NCI-H82 treated with DMSO at 0.1 percent for 48 hours (cell line): ENCODE results near the gene KDM7A.

Experiments
- DNase-seq: peaks from one replicate; lab custom pipeline; 2025; ENCODE audit not compliant: unreplicated experiment; lab: John Stamatoyannopoulos, UW

Gene KDM7A

DNA sequence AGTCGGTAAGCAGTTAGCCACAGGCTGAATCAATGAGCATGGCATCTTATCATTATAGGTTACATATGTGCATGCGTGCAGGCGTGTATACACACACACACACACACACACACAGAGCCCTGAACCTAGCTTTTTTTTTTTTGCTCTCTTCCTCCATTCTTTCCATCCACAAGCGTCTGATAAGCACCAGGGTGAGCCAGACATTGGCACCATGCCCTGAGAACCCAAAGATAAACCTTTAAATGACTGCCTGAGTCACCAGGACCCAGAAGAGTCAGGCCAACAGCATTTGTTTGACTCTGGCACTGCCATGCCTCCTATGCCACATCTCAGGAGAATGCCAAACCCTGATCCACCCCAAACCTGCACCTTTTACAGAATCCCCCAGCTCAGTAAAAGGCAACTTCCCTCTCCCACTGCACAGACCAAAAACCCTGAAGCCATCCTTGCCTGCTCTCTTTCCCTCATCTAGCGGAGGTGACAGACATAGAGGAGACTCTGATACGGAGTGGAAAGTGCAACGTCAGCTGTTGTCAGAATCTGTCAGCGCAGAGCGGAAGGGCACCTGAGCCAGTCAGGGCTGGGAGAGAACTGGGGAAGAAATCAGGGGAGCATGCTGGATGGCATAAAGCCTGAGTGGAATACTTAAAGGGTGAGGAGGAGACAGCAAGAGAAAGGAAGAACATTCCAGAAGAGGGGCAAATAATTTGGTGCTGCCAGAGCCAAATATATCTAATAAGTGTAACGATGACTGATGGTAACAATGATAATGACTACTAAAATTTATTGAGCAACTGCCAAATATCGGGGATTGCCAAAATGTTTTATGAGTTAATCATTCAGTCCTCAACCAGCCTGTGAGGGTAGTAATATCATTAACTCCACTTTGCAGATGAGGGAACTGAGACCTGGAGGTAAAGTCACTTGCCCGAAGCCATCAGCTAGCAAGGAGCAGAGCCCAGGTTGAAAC, 117.2 kb downstream of the KDM7A start:
- DNase-seq = no peak

DNA sequence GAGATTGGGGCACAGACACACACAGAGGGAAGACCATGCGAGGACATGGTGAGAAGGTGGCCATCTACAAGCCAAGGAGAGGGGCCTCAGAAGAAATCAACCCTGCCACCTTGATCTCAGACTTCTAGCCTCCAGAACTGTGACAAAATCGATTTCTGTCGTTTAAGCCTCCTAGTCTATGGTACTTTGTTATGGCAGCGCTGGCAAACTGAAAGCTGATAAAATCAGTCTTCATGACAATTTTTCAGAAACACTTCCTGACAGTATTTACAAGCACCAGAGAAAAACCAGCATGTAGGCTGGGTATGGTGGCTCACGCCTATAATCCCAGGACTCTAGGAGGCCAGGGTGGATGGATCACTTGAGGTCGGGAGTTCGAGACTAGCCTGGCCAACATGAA, 118.3 kb downstream of the KDM7A start:
- DNase-seq = no peak

DNA sequence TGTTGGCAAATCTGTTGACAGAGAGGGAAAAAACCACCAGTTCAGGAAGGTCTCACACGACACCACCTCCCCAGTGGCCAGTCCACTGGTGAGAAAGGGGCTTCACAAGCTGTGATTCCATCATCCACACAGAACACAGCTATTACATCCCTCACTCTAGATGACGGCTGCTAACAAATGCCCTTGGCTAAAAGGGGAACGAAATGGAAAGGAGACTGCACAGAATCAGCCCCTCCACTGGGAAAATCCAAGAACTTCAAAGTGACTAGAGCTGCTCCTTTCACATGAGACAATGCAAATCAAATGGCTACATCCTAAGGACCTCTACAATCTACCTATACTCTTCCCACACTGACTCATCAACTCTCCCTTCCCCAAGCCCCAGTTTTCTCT, 119.6 kb downstream of the KDM7A start:
- DNase-seq = no peak

DNA sequence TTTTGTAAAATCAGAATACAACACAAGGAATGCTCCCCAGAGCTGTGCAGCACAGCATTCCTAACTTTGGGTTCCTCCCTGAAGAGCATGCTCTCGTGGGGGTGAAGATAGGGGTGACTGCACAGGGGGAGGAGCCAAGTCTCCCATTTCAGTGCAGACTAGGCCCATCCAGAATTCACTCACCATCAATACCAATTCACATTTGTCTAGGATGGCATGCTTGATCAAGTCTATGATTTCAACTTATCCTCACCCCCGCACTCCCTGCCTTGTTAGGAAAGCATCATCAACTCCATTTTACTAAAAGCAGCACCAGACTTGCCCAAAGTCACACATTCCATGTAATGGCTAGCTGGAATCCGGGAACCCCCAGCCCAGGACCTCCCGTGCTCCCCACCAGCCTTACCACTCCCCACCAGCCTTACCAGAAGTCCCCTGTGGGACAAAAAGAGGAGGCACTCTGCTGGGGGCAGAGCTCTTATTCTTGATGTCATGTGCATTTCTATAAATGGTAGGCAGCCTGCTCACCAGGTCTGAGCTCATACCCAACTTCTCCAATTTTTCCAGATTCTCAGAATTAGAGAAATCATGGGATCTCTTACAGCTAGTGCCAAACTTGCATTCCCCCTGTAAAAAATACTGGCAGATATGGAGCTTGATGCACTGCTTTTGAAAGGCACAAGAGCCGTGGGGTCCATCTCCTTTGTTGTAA, 120.2 kb downstream of the KDM7A start:
- DNase-seq = no peak

DNA sequence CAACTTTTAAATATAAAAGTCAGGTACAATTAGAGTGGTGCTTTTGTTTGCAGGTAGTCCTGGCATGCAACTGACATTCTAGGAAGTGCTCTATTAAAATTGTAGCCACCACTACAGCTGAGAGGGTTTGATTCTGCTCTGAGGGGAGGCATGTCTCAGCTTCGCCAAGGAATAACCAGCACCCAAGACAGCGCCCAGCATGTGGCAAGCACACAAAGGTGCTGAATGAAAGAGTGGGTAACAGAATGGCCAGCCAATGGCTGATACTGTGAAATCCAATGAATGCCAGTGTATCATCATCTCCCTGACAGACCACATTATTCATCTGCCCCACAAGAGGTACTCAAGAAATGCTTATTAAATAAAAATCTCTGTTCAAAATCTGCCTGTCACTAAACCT, 121.0 kb downstream of the KDM7A start:
- DNase-seq = no peak

DNA sequence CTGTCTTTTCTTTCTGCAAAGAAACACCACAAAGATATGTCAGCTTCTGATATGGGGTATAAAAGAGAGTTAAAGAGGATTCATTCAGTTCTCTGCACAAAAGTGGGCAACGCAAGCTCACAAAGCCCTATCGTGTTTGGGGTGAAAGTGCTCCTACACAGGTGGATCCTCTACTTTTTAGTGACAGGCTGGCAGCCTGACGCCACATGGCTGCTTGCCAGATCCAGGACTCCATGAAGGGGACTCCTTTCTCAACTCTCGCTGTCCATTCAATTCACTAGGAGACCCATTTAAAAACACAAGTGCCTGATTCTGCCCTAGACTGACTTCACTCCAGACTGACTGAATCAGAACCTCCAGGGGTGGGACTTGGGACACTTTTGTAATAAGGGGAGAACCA, 122.0 kb downstream of the KDM7A start:
- no peak for DNase-seq

DNA sequence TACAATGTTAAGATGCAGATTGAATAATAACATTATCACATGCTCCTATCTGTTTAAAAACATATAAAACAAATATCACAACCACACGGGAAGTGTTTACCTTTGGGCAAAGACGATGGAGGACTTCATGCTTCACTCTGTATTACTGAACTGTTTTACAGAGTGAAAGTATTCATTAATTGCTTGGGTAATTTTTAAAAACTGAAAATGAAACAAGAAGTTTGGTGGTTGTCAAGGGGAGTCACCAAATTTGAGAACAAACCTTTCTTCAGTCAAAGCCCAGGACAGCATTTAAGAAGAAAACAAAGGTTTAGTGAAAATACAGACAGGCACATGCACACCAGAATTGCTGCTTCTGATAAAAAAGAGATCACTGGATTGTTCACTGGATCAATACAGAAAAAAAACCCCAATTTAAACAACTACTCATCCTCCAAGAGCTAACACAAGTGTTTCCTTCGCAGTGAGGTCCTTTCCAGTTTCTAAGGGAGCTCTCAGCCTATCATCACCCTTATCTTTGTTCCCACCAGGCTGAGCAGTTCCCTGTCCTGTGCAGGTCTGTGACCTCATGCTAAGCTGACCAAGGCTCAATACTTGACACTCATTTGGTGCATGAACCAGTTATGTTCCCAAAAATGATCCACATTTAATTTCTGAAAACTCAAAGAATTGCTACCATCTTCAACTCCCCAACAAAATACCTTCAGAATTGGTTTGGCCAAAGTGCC, 122.8 kb downstream of the KDM7A start:
- no peak for DNase-seq

DNA sequence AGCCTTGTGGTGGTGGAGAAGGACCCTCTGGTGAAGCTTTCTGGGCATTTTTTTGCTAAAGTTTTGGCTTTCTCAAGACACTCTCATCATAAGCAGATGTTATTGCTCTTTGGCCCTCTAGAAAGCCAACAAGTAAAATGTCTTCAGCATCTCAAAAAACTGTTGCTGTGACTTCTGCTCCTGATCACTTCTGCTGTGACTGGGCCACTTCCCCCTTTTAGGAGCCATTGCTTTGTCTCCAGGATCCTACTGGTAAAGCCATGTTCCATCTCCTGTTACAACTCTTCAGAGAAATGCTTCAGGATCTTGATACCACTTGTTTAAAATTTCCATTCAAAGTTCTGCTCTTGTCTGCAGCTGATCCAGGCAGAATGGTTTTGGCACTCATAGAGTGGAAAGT, 125.0 kb downstream of the KDM7A start:
- DNase-seq = no peak

DNA sequence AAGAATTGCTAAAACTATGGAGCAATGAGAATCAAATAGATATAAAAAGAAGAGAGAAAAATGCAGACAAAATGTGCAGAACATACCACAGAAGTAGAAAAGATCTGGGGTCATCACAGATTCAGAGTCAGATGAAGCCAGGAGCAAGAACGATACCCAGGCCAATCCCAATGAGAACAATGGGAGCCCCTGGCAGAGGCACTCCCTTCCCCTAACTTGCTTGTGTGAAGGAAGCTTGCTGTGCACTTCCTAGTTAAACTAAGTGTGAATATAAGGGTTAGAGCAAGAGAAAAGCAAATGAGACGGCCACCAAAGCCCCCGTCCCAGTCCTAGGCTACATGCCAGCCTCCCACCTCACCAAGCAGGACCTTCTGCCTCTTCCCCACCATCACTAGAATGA, 126.7 kb downstream of the KDM7A start:
- DNase-seq = no peak

DNA sequence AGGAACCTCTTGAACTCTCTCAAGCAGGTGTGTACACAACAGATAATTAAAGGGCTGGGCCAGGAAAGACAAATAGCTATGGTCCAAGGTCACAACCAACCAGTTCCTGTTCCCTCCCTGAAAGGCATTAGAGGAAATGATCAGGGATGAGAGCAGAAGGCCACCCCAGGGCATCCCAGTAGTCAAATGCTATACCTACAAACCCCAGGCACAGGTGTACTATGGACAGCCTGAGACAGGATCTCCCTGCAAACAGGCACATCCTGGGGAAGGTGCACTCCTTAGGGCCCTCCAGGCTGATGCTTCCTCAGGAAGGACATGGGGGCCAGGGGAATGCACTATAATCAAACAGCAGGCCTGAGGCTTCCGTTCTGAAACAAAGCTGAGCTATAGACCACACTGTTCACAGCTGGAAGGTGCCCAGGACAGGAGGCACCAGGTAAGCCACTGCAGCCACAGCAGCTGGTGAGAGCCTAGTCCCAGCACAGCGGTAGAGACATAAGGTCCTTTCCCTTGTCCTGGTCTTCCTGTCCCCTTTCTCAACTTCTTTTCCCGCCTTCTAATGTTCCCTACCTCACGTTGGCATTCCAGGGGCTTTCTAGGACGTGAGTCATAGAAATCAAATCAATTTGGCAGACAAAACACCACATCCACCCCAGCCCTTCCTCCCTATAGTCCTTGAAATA, 127.3 kb downstream of the KDM7A start:
- DNase-seq = no peak

DNA sequence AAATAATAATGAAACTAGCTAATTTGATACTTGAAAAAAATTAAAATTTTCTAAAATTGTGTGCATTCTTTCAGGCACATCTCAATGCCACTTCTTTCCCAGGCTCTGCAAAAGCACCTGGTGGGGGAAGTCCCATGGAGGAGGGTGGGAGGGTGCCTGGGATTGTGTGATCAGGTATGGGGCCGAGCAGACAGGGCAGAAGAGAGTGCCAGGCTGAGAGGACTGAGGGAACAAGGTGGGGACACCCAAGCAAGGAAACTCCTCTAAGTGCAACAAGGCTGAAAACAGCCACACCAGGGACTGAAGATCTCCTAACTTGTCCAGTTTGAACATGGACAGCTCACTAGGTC, 127.8 kb downstream of the KDM7A start:
- no peak for DNase-seq

DNA sequence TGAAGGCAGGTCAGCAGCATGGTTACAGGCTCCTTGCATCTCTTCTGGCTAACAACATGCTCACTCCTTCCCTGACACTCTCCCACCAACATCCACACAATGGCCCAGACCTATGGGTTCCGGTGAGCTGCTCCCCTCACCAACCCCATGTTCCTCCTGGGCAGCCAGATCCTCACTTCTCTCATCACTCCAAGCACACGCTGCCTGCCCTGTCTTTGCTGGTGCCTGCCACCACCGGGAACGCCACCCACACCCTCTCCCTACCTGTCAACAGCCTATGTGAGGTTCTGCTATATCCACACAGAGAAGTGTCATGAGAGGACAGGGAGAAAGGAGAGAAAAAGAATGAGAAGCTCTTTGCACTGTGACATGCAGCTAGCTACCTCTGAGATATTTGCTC, 128.6 kb downstream of the KDM7A start:
- no peak for DNase-seq

DNA sequence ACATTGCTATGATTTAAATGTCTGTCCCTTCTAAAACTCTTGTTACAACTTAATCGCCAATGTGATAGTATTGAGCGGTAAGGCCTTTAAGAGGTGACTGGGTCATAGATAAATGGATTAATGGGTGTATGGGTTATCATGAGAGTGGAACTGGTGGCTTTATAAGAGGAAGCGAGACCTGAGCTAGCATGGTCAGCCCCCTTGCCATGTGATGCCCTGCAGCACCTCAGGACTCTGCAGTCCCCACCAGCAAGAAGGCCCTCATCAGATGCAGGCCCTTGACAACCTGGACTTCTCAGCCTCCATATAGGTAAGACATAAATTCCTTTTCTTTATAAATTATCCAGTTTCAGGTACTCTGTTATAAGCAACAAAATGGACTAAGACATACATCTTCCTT, 129.6 kb downstream of the KDM7A start:
- DNase-seq = no peak

DNA sequence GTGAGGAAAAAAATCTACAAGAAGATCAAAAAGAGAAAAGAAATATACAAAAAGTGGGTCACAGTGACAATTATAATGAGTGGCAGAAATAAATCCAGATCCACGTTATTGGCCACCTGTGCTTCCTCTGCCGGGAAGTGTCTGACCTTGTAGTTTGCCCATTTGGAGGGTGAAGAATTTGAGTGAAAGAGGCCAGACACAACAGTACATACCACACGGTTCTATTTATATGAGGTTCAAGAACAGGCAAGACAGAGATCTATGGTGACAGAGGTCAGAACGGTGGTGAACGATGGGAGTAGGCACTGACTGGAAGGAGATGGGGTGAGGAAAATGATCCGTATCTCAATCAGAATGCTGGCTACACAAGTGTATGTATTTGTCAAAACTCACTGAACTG, 131.1 kb downstream of the KDM7A start:
- no peak for DNase-seq

DNA sequence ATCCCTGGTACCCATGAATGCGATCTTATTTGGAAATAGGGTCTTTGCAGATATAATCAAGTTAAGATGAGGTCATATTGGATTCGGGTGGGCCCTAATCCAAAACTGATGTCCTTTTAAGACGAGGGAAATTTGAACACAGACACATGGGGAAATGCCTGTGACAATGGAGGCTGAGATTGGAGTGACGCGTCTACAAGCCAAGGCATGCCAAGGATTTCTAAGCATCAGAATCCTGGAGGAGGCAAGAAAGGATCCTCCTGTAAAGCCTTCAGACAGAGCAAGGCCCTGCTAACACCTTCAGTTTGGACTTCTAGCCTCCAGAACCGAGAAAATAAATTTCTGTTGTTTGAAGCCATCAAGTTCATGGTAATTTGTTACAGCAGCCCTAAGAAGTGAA, 132.5 kb downstream of the KDM7A start:
- DNase-seq = no peak

DNA sequence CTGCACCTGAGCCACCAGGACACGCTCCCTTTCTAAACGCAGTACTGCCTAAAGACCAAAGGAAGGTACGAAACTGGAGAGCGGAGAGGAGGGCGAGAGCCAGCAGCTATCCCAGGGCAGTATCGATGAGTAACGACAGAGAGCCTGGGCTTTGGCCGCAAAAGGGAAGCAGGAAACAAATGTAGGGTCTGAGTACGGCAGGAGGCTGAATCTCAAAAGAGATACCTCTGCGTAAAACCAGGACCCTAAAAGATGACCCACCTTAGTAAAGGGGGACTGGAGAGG, 134.5 kb downstream of the KDM7A start:
- DNase-seq = no peak

DNA sequence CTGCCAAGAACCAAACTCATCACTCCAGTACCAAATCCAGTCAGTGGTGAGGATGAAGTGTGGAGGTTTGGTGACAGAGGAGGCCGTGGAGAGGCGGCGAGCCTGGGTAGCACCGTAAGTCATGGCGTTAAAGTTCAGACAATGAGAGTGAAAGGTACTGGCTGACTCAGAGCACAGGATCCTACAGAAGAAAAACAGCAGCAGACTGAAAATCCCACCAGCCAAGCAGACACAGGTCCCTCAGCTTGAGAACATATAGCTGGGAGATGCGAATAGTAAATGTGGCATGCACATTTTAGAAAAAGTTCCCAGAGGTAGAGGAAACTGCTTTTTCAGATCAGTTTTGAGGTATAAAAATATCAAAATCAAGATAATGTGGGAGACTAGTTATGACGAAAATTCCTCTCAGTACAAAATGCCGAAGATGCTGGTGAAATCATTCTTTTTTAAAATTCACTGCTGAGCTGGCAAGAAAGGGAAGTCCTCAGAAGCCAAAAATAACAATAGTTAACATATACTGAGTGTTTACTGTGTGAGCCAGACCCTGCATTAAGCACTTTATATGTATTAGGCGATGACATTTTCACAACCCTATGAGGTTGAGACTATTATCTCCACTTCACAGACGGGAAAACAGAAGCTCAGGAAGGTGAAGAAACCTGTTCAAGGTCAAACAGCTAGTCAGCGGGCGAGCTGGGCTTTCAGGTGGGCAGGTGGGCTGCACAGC, 135.0 kb downstream of the KDM7A start:
- no peak for DNase-seq

DNA sequence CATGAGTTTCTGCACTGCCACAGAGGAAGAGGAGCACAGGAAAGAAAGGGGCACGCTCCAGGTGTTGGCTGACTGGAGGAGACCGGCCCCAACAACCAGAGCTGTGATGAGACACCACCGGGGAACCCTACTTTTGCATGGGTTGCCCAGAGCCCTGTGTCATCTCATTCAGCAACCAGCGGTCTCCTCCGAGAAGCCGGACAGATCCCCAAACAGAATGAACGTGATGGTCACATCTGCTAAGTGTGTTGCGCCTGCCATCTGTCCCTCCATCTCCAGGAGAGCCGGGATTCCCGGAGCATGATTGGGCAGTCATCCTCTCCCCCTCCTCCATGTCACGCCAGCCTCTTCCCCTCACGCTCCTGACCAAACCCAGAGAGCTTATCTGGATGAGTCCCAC, 136.9 kb downstream of the KDM7A start:
- DNase-seq = no peak

DNA sequence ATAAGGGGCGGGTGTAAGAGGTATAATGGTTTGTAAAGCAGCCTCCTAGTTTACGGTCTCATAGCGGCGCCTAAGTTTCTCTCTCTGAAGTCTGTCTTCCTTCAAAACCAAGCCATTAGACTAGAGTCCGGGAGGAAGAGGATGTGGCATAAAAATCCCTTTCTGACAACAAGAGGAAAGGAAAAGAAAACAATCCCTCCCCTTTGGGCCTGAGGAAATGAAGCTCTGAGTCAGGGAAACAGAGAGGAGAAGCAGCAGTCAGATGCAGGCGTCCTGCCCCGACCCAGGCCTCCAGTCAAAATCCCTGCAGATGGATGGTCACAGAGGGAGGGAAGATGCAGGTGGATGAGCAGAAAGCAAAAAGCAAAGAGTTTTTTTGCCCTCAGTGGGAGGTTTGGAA, 137.7 kb downstream of the KDM7A start:
- DNase-seq = no peak

DNA sequence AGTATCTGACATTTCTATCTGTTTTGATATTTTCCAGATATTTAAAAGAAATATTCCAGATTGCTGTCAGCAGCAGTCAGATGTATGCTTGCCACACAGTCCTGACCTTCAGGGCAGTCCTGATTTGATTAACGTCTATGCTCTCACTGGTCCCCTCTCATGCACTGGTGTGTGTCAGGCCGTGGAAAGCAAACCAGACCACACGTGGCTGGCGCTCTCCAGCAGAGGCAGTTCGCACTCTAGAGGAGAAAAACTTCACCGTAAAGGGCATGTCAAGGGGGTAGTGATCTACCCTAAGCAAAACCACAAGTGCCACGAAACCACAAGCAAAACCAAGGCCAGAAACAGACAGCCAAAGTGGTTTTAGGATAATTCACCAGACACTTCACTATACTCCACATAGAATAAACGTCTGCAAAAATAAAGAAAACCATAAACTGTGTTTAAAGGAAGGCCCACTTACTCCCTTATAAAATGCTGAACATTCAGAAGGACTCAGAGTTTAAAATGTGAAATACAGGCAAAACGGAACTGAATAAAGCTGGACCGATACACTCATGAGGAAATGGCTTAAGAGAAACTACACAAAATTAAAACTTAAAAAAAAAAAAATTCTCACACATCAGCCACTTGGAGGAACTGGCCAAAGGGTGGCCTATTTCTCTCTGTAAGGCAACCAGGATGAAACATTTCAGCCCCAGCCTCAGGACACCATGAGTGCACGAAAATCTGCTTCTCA, 140.4 kb downstream of the KDM7A start:
- DNase-seq = no peak
